Cardiac fibroblast (primary cell): ENCODE results near the gene HIVEP3.

Source experiments
- DNase-seq, 2 donors: peaks; one replicate each; pipeline versions ENCODE4 v3.0.0 to v3.0.0-alpha.2; 2010; ENCODE audit warnings: low read depth in 2 of 2
- H3K4me3 ChIP-seq, 2 donors: replicated peaks in 1 of 2; 1 replicate in 1 of 2; 2 replicates in 1 of 2; pipeline ENCODE4 v1.5.1; 2011; ENCODE audit warnings: low read depth in 2 of 2, low read length in 2 of 2, mild to moderate bottlenecking in 2 of 2, moderate library complexity in 1 of 2
- TF ChIP-seq, protein P1 (sequence below): IDR thresholded peaks from one replicate; pipeline ENCODE4 v1.5.1; 2011; ENCODE audit warnings: low read depth, mild to moderate bottlenecking, low read length, inconsistent platforms

The HIVEP3 gene

GRCh38 chr1:41726899-41727748 is 191.6 kb downstream of the HIVEP3 start:
- no peak for DNase-seq
- no peak overlapping the region for H3K4me3 ChIP-seq
- TF ChIP-seq, protein P1, sequence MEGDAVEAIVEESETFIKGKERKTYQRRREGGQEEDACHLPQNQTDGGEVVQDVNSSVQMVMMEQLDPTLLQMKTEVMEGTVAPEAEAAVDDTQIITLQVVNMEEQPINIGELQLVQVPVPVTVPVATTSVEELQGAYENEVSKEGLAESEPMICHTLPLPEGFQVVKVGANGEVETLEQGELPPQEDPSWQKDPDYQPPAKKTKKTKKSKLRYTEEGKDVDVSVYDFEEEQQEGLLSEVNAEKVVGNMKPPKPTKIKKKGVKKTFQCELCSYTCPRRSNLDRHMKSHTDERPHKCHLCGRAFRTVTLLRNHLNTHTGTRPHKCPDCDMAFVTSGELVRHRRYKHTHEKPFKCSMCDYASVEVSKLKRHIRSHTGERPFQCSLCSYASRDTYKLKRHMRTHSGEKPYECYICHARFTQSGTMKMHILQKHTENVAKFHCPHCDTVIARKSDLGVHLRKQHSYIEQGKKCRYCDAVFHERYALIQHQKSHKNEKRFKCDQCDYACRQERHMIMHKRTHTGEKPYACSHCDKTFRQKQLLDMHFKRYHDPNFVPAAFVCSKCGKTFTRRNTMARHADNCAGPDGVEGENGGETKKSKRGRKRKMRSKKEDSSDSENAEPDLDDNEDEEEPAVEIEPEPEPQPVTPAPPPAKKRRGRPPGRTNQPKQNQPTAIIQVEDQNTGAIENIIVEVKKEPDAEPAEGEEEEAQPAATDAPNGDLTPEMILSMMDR: no peak

DNA sequence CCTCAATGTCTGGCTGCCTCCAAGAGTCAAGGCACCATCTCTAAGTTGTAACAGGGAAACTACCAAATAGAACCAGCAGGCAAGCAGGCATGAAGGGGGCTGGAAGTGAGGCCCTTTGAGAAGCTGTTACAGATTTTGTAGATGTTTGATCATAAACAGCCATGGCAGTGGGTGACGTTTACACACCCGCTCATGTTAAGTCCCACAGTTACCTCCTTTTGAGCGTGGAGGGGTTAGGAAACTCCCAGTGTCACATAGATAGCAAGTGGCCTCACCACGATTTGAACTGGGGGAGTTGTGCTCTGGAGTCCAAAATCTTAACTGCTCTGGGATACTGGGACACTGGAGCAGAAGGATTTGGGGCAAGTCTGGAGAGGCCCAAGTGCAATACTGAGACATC is 192.4 kb downstream of the HIVEP3 start:
- H3K4me3 ChIP-seq: no peak overlapping the region
- no peak for DNase-seq
- TF ChIP-seq, protein P1: no peak

DNA sequence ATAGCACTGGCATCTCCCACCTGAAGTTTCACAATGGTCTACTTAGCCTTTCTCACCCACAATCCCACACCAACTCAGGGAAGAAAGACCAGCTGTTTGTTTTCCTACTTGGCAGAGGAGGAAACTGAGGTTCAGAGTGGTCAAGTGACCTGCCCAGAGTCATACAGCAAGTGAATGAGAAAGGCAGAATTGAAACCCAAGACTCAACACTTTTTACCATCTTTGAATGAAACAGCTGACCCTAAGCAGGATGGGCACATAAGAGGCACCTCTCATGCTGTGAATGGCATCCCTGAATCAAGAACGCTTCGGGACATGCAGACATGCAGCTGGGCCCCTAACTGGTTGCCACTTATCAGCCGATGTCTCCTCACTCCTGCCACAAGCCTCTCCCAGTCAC is 193.8 kb downstream of the HIVEP3 start:
- H3K4me3 ChIP-seq: no peak overlapping the region
- TF ChIP-seq, protein P1: no peak
- no peak for DNase-seq

DNA sequence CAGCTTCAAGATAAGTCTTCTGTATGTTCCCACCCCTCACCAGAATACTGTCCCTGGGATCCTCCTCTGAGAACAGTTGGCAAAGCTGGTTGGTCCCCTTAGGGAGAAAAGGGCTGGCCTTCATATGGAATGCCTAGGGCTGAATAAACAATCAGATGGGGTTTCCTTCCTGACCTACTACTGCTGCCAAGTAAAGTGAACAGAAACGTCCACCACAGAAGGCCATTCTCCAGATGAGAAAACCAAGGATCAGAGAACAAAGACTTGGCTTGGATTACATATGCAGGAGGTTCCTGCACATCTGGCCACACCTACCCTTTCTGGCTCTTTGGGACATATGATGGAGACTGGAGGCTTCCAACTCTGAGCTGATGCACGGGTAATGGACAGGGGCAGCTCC is 194.5 kb downstream of the HIVEP3 start:
- no peak overlapping the region for H3K4me3 ChIP-seq
- TF ChIP-seq, protein P1: no peak
- peak; percentile 28 to 32 for DNase-seq

- TF ChIP-seq, protein P1: no peak
- H3K4me3 ChIP-seq: no peak overlapping the region
- no peak for DNase-seq
Measured at GRCh38 chr1:41723786-41724185, 194.9 kb downstream of the HIVEP3 start.

DNA sequence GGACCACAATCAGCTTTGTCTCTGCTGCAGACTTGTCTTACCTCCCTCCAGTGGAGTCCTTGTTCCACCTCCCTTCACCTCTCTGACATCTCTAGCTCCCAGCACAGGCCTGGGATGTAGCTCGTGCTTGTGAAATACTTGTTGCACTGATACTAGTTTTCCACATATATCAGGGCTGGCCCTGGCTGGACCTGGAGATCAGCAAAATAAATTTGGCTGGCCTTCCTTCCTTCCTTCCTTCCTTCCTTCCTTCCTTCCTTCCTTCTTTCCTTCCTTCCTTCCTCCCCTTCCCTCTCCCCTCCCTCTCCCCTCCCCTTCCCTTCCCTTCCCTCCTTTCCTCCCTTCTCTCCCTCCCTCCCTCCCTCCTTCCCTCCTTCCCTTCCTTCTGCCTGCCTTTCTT is 196.5 kb downstream of the HIVEP3 start:
- no peak overlapping the region for H3K4me3 ChIP-seq
- DNase-seq: no peak
- TF ChIP-seq, protein P1: no peak
